Upper lobe of left lung (tissue), 6 donors: ENCODE measurements around the gene PKLR. TPM values are rescaled to one million over a fixed set of nuclear protein-coding genes. Genes with fewer than 3 reads are reported as not detected.
"Not testable (repeated sequence)": the region's sequence is repeated elsewhere in the genome, so short reads cannot be mapped to it uniquely, and the experiment has no call there.

Source experiments
- ATAC-seq, 2 donors: fragments of 200-7000 bp; cut with Tn5 transposase; one replicate each; pipeline ENCODE4 v1.9.1; 2022; ENCODE audit warnings: mild to moderate bottlenecking in 2 of 2, moderate library complexity in 2 of 2; ENCODE audit not compliant: low FRiP score in 2 of 2
- DNase-seq, 2 donors: peaks; one replicate each; pipeline ENCODE4 v3.0.0-alpha.2; 2019 to 2020
- H3K27ac ChIP-seq, 4 donors: fragments of 200-600 bp; sonication (generic); one replicate each; pipeline ENCODE4 v1.5.1; 2016 to 2019
- H3K27me3 ChIP-seq, 4 donors: fragments of 200-600 bp; sonication (generic); one replicate each; pipeline ENCODE4 v1.5.1; 2017 to 2019
- H3K36me3 ChIP-seq, 4 donors: fragments of 200-600 bp; sonication (generic); one replicate each; pipeline ENCODE4 v1.5.1; 2016 to 2019
- H3K4me1 ChIP-seq, 4 donors: fragments of 200-600 bp; sonication (generic); one replicate each; pipeline ENCODE4 v1.5.1; 2018 to 2019
- H3K4me3 ChIP-seq, 4 donors: fragments of 200-600 bp; sonication (generic); one replicate each; pipeline ENCODE4 v1.5.1; 2017 to 2019; ENCODE audit warnings: mild to moderate bottlenecking in 2 of 4, moderate library complexity in 1 of 4
- H3K9me3 ChIP-seq, 4 donors: fragments of 200-600 bp; sonication (generic); one replicate each; pipeline ENCODE4 v1.5.1; 2018 to 2019
- CTCF ChIP-seq, 6 experiments: fragments of 450-650 bp in 4 of 6; fragments of 200-600 bp in 2 of 6; sonication (generic) in 2 of 6; IDR thresholded peaks; one replicate each; pipeline ENCODE4 v1.5.1; 2016 to 2019; ENCODE audit warnings: antibody characterized with exemption in 6 of 6
- EP300 ChIP-seq, 4 donors: sonication (generic); formaldehyde crosslinking; IDR thresholded peaks; one replicate each; pipeline ENCODE4 v1.5.1; 2017; ENCODE audit warnings: antibody characterized with exemption in 4 of 4, control low read depth in 2 of 4
- POLR2A ChIP-seq, 4 donors: fragments of 450-650 bp; IDR thresholded peaks; one replicate each; pipeline ENCODE4 v1.5.1; 2016 to 2017; ENCODE audit warnings: antibody characterized with exemption in 4 of 4, mild to moderate bottlenecking in 2 of 4
- POLR2AphosphoS5 ChIP-seq, 2 donors: sonication (generic); formaldehyde crosslinking; IDR thresholded peaks; one replicate each; pipeline ENCODE4 v1.5.1; 2017; ENCODE audit warnings: antibody characterized with exemption in 2 of 2
- WGBS, 2 donors: methylation state at CpG; one replicate each; pipeline ENCODE4 v1.1.5; 2017 to 2018; 5-methylcytosine and 5-hydroxymethylcytosine counted together
- total RNA-seq, 6 donors: library from RNA; depleted of rRNA in 4 of 6; stranded (reverse); fragments of >200 nt in 4 of 6; gene quantifications; one replicate each; pipeline versions ENCODE4 v1.1.0 to v1.2.1, GENCODE V29; 2016 to 2021
- donor health status: DM: no; HTN: no; CAD: no; lungs with moderate emphysema.
- donor health status: DM: no; HTN: yes; CAD: no; lungs with severe emphysema.

The PKLR gene
- total RNA-seq, 6 donors from 2014 or later, result 0.14 to 0.17 TPM; not detected in 4

GRCh38 chr1:155293086-155293749 is 8.0 kb downstream of the PKLR start:
- ATAC-seq (no peak), DNase-seq (peak in 1 of 2 donors; percentile 54)
- Histone ChIP-seq H3K27ac (no peak overlapping the region), H3K9me3 (no peaks in the 10 kb centered on the region), H3K4me1 (peaks cover 0 to 10% (median 7%) of the 10 kb centered on the region in 4 donors), H3K4me3 (no peak overlapping the region), H3K27me3 (peaks cover 0 to 15% (median 7%) of the 10 kb centered on the region in 4 donors), H3K36me3 (no peaks in the 10 kb centered on the region)
- 79 to 88% methylated on average over 4 to 16 of the region's 17 CpGs for WGBS, 2 donors
- TF ChIP-seq POLR2AphosphoS5 (IDR thresholded peaks at IDR 0.05), result no peak
- TF ChIP-seq EP300 (IDR thresholded peaks at IDR 0.05), result no peak
- TF ChIP-seq CTCF (IDR thresholded peaks at IDR 0.05), result no peak
- TF ChIP-seq POLR2A (IDR thresholded peaks at IDR 0.05), result no peak

DNA sequence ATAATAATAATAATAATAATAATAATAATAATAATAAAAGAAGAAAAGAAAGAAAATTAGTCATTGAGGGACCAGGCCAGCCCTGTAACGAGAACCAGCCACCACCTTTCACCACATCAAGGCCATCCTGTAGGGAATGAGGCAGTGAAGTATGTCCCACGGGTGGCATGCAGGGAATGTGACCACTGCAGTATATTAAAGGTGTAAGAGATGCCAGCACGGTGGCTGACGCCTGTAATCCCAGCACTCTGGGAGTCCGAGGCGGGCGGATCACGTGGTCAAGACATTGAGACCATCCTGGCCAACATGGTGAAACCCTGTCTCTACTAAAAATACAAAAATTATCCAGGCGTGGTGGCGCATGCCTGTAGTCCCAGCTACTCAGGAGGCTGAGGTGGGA is 10.2 kb downstream of the PKLR start:
- WGBS, 2 donors, result 83 to 90% methylated on average over 10 of the region's 10 CpGs

GRCh38 chr1:155287987-155288543 is 13.2 kb downstream of the PKLR start:
- peak in 1 of 2 donors; percentile 67 for DNase-seq

More for the DNA sequence above, 10.2 kb downstream of the PKLR start:
- ATAC-seq, DNase-seq, H3K4me3 ChIP-seq, H3K9me3 ChIP-seq, H3K4me1 ChIP-seq, H3K36me3 ChIP-seq, H3K27ac ChIP-seq: not testable (repeated sequence)
- peaks cover 0 to 15% (median 7%) of the 10 kb centered on the region in 4 donors for H3K27me3 ChIP-seq

DNA sequence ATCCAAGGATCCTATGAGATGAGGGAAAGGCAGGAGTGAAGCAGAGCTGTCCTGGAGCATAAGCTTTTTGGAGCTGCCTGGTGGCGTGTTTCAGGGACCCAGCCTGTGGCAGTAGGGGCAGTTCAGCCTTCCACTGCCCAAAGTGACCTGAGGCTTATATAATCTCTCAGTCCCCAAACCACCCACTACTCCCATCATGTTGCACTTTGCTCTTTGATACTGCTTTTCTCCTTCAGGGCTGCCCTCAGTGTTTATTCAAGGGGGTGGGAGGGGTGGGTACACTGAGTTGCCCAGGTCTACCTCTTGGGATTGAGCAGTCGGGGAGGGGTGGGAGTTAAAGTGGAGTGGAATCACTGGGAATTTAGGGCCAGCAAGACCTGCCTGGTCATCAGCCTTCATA is 14.7 kb downstream of the PKLR start:
- no peaks in the 10 kb centered on the region for H3K36me3 ChIP-seq
- H3K27me3 ChIP-seq, result no peaks in the 10 kb centered on the region
- ATAC-seq (no peak), DNase-seq (no peak)
- H3K9me3 ChIP-seq, result no peaks in the 10 kb centered on the region
- H3K4me3 ChIP-seq, result no peak overlapping the region
- WGBS, 2 donors, result 100% methylated on average over 2 of the region's 2 CpGs
- no peaks in the 10 kb centered on the region for H3K4me1 ChIP-seq
- no peak for TF ChIP-seq POLR2AphosphoS5 (IDR thresholded peaks at IDR 0.05)
- no peak for TF ChIP-seq EP300 (IDR thresholded peaks at IDR 0.05)
- no peak for TF ChIP-seq CTCF (IDR thresholded peaks at IDR 0.05)
- TF ChIP-seq POLR2A (IDR thresholded peaks at IDR 0.05), result no peak
- no peak overlapping the region for H3K27ac ChIP-seq

More at GRCh38 chr1:155287987-155288543, 13.2 kb downstream of the PKLR start:
- Histone ChIP-seq H3K4me1 (no peaks in the 10 kb centered on the region), H3K27me3 (no peaks in the 10 kb centered on the region), H3K9me3 (no peaks in the 10 kb centered on the region), H3K27ac (no peak overlapping the region), H3K4me3 (no peak overlapping the region), H3K36me3 (no peaks in the 10 kb centered on the region)
- WGBS, 2 donors, result 93 to 96% methylated on average over 14 to 20 of the region's 21 CpGs
- no peak for ATAC-seq
- TF ChIP-seq EP300 (IDR thresholded peaks at IDR 0.05), result no peak
- TF ChIP-seq CTCF (IDR thresholded peaks at IDR 0.05), result no peak
- TF ChIP-seq POLR2A (IDR thresholded peaks at IDR 0.05), result no peak
- TF ChIP-seq POLR2AphosphoS5 (IDR thresholded peaks at IDR 0.05), result no peak

DNA sequence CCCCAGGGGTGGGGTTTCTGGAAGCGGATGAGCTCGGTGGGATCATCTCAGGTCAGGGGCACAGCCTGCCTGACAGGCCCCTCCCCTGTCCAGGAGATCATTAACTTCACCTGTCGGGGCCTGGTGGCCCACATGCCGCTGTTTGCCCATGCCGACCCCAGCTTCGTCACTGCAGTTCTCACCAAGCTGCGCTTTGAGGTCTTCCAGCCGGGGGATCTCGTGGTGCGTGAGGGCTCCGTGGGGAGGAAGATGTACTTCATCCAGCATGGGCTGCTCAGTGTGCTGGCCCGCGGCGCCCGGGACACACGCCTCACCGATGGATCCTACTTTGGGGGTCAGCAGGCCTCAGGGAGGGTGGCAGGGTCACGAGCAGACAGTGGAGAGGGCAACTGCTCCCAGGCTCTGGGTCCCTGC is 15.6 kb downstream of the PKLR start:
- ATAC-seq (no peak), DNase-seq (peak in 1 of 2 donors; percentile 76)
- no peaks in the 10 kb centered on the region for H3K4me1 ChIP-seq
- no peak overlapping the region for H3K27ac ChIP-seq
- H3K9me3 ChIP-seq, result no peaks in the 10 kb centered on the region
- no peaks in the 10 kb centered on the region for H3K27me3 ChIP-seq
- 87 to 91% methylated on average over 8 to 18 of the region's 18 CpGs for WGBS, 2 donors
- no peaks in the 10 kb centered on the region for H3K36me3 ChIP-seq
- TF ChIP-seq POLR2AphosphoS5 (IDR thresholded peaks at IDR 0.05), result no peak
- TF ChIP-seq CTCF (IDR thresholded peaks at IDR 0.05), result no peak
- TF ChIP-seq POLR2A (IDR thresholded peaks at IDR 0.05), result no peak
- no peak for TF ChIP-seq EP300 (IDR thresholded peaks at IDR 0.05)
- H3K4me3 ChIP-seq, result no peak overlapping the region
